Kasumi-1 (cell line): ENCODE results near the gene GRM8.

Experiments used
- DNase-seq, 2 experiments: peaks; one replicate each; lab custom pipeline; 2025; lab: John Stamatoyannopoulos, UW

GRM8 gene

GRCh38 chr7:127230192-127230925, 22.4 kb downstream of the GRM8 start:
- DNase-seq, result no peak

GRCh38 chr7:127226685-127227374, 25.9 kb downstream of the GRM8 start:
- DNase-seq, result no peak

- no peak for DNase-seq
These were observed 31.0 kb downstream of the GRM8 start for GRCh38 chr7:127221731-127222130.

GRCh38 chr7:127214956-127215718, 37.6 kb downstream of the GRM8 start:
- DNase-seq, result no peak

- no peak for DNase-seq
These were observed 42.9 kb downstream of the GRM8 start for GRCh38 chr7:127209886-127210285.

GRCh38 chr7:127208860-127209259, 43.9 kb downstream of the GRM8 start:
- DNase-seq, result no peak

GRCh38 chr7:127208351-127208750, 44.4 kb downstream of the GRM8 start:
- DNase-seq, result no peak

GRCh38 chr7:127207806-127208205, 44.9 kb downstream of the GRM8 start:
- no peak for DNase-seq

GRCh38 chr7:127207230-127207629, 45.5 kb downstream of the GRM8 start:
- DNase-seq, result no peak

GRCh38 chr7:127194571-127194970, 58.2 kb downstream of the GRM8 start:
- no peak for DNase-seq

GRCh38 chr7:127189886-127190285, 62.9 kb downstream of the GRM8 start:
- DNase-seq, result no peak

- no peak for DNase-seq
These were observed 63.7 kb downstream of the GRM8 start for GRCh38 chr7:127189074-127189473.

GRCh38 chr7:127187740-127188139, 65.0 kb downstream of the GRM8 start:
- DNase-seq, result no peak

GRCh38 chr7:127186686-127187085, 66.1 kb downstream of the GRM8 start:
- no peak for DNase-seq

- no peak for DNase-seq
These were observed 75.6 kb downstream of the GRM8 start for GRCh38 chr7:127177156-127177555.

GRCh38 chr7:127162366-127162765, 90.4 kb downstream of the GRM8 start:
- DNase-seq, result no peak

GRCh38 chr7:127158659-127159058, 94.1 kb downstream of the GRM8 start:
- DNase-seq, result peak; percentile 9 to 13

GRCh38 chr7:127154958-127155357, 97.8 kb downstream of the GRM8 start:
- DNase-seq, result no peak

- no peak for DNase-seq
These were observed 98.6 kb downstream of the GRM8 start for GRCh38 chr7:127154101-127154500.

- peak; percentile 10 to 17 for DNase-seq
These were observed 99.4 kb downstream of the GRM8 start for GRCh38 chr7:127153315-127153714.

GRCh38 chr7:127152423-127152822, 100.3 kb downstream of the GRM8 start:
- no peak for DNase-seq

GRCh38 chr7:127151379-127151778, 101.4 kb downstream of the GRM8 start:
- DNase-seq, result no peak

- DNase-seq, result no peak
These were observed 102.2 kb downstream of the GRM8 start for GRCh38 chr7:127150543-127150942.
